ENCODE data around the gene ACTA1.

DNA sequence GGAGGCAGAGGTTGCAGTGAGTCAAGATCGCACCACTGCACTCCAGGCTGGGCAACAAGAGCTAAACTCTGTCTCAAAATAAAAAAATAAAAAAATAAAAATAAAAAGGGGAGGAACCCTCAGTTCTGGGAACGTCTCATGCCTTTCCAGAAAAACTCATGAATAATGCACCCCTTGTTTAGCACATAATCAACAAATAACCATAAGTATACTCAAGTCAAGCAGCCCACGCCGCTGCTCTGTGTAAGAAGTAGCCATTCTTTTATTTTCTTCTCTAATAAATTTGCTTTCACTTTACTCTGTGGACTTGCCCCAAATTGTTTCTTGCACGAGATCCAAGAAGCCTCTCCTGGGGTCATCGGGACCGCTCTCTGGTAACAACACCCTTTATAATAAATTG is 14.5 kb upstream of the ACTA1 start:
- TF ChIP-seq POLR2A (IDR thresholded peaks at IDR 0.05), result no peak
- TF ChIP-seq, protein P1, sequence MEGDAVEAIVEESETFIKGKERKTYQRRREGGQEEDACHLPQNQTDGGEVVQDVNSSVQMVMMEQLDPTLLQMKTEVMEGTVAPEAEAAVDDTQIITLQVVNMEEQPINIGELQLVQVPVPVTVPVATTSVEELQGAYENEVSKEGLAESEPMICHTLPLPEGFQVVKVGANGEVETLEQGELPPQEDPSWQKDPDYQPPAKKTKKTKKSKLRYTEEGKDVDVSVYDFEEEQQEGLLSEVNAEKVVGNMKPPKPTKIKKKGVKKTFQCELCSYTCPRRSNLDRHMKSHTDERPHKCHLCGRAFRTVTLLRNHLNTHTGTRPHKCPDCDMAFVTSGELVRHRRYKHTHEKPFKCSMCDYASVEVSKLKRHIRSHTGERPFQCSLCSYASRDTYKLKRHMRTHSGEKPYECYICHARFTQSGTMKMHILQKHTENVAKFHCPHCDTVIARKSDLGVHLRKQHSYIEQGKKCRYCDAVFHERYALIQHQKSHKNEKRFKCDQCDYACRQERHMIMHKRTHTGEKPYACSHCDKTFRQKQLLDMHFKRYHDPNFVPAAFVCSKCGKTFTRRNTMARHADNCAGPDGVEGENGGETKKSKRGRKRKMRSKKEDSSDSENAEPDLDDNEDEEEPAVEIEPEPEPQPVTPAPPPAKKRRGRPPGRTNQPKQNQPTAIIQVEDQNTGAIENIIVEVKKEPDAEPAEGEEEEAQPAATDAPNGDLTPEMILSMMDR (IDR thresholded peaks at IDR 0.05), result no peak
